Measurements from ENCODE around the gene PGAP1. TPM values are rescaled to one million over a fixed set of nuclear protein-coding genes. Genes with fewer than 3 reads are reported as not detected.

Gene PGAP1
- total RNA-seq, 4 donors from 2014 or later, result 6.9 to 26.0 (median 14.0) TPM

DNA sequence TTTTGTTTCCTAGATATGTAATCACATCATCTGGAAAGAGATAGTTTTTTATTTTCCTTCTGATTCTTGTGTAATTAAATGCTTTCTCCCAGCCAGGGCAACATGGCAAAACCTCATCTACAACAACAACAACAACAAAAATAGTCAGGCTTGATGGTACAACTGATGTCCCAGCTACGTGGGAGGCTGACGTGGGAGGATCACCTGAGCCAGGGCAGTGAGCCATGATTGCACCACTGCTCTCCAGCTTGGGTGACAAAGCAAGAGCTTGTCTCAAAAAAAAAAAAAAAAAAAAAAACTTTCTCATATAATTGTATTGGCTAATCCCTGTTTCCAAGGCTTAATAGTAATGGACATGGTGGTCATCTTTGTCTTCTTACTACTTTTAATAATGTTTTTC is 26.4 kb upstream of the PGAP1 start:
- intact Hi-C loops (cut with DNase I), result no loop called here
- WGBS, 2 donors, result 87 to 92% methylated on average over 2 of the region's 2 CpGs
- DNase-seq, result no peak
- TF ChIP-seq POLR2A (IDR thresholded peaks at IDR 0.05), result no peak
- TF ChIP-seq, protein P1, sequence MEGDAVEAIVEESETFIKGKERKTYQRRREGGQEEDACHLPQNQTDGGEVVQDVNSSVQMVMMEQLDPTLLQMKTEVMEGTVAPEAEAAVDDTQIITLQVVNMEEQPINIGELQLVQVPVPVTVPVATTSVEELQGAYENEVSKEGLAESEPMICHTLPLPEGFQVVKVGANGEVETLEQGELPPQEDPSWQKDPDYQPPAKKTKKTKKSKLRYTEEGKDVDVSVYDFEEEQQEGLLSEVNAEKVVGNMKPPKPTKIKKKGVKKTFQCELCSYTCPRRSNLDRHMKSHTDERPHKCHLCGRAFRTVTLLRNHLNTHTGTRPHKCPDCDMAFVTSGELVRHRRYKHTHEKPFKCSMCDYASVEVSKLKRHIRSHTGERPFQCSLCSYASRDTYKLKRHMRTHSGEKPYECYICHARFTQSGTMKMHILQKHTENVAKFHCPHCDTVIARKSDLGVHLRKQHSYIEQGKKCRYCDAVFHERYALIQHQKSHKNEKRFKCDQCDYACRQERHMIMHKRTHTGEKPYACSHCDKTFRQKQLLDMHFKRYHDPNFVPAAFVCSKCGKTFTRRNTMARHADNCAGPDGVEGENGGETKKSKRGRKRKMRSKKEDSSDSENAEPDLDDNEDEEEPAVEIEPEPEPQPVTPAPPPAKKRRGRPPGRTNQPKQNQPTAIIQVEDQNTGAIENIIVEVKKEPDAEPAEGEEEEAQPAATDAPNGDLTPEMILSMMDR (IDR thresholded peaks at IDR 0.05), result no peak
- H3K27ac ChIP-seq, result no peak overlapping the region
- no peak overlapping the region for H3K4me3 ChIP-seq (replicated peaks in 1 of 3)
- no peaks in the 10 kb centered on the region for H3K4me1 ChIP-seq
- no peaks in the 10 kb centered on the region for H3K36me3 ChIP-seq
- H3K27me3 ChIP-seq, result no peaks in the 10 kb centered on the region
- no peaks in the 10 kb centered on the region for H3K9me3 ChIP-seq

DNA sequence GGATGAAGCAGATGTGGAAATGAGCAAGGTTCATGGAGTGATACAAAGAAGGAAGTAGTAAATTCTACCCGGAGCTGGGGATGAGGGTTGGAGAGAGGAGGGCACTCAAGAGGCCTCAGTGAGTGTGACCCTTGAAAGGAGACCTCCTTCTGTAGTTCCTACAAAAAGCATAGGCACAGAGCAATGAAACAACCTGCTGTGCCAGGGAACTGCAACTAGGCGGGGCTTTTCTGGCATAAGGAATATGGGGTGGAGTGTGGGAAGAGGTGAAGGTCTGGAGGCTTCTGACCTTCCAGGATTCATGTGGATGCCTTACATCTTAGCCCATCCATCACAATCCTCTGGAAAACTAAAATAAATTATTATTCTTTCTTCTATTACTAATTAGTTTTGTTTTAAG is 25.5 kb upstream of the PGAP1 start:
- Histone ChIP-seq H3K36me3 (no peaks in the 10 kb centered on the region), H3K27ac (no peak overlapping the region), H3K4me1 (no peaks in the 10 kb centered on the region), H3K27me3 (no peaks in the 10 kb centered on the region), H3K4me3 (replicated peaks in 1 of 3) (no peak overlapping the region), H3K9me3 (no peaks in the 10 kb centered on the region)
- 51 to 62% methylated on average over 2 of the region's 2 CpGs for WGBS, 2 donors
- intact Hi-C loops (cut with DNase I), result no loop called here
- no peak for DNase-seq
- TF ChIP-seq POLR2A (IDR thresholded peaks at IDR 0.05), result no peak
- TF ChIP-seq, protein P1 (IDR thresholded peaks at IDR 0.05), result no peak

DNA sequence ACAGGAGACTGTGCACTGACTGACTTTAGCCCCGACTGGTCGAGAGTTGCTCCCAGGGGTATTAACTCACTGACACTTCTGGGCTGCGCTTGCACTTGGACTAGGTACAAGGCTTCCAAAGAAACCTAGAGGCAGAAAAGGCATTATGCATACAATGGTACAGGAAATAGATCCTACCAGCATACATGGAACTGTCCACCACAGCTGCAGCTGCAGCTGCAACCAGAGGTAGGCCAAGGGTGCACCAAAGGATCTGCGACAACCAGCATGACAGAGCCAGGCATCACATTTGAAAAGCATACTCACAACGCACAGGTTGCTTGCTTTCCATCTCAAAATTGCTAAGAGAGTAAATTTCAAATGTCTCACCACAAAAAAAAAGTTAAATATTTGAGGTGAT is 22.6 kb upstream of the PGAP1 start:
- DNase-seq, result no peak
- Histone ChIP-seq H3K9me3 (no peaks in the 10 kb centered on the region), H3K27ac (no peak overlapping the region), H3K4me1 (no peaks in the 10 kb centered on the region), H3K36me3 (no peaks in the 10 kb centered on the region), H3K4me3 (replicated peaks in 1 of 3) (no peak overlapping the region), H3K27me3 (no peaks in the 10 kb centered on the region)
- intact Hi-C loops (cut with DNase I), result no loop called here
- WGBS, 2 donors, result 66 to 69% methylated on average over 5 of the region's 5 CpGs
- TF ChIP-seq POLR2A (IDR thresholded peaks at IDR 0.05), result no peak
- TF ChIP-seq, protein P1 (IDR thresholded peaks at IDR 0.05), result no peak

DNA sequence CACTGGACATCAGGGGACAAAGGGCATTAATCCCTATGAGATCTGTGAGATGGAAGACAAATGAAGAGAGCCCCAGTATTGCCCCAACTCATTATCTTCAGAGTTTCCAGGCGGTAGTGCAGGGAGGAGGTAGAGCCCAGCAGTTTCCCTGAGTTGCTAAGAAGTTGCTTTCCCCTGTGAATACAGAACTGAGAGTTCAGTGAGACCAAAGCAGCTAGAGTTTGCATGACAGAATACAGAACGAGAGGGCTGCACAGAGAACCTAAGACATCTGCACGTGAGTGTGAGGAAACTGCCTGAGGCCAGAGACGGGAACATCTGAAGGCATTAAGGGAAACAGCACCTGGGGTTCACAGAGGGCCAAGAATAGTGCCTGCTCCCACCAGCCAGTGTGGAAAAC is 18.1 kb upstream of the PGAP1 start:
- H3K4me3 ChIP-seq (replicated peaks in 1 of 3), result no peak overlapping the region
- no peaks in the 10 kb centered on the region for H3K27me3 ChIP-seq
- no peak for DNase-seq
- no peak for TF ChIP-seq POLR2A (IDR thresholded peaks at IDR 0.05)
- TF ChIP-seq, protein P1 (IDR thresholded peaks at IDR 0.05), result no peak
- H3K4me1 ChIP-seq, result no peaks in the 10 kb centered on the region
- WGBS, 2 donors, result 63 to 64% methylated on average over 4 of the region's 4 CpGs
- no peaks in the 10 kb centered on the region for H3K36me3 ChIP-seq
- H3K9me3 ChIP-seq, result no peaks in the 10 kb centered on the region
- intact Hi-C loops (cut with DNase I), result no loop called here
- no peak overlapping the region for H3K27ac ChIP-seq

DNA sequence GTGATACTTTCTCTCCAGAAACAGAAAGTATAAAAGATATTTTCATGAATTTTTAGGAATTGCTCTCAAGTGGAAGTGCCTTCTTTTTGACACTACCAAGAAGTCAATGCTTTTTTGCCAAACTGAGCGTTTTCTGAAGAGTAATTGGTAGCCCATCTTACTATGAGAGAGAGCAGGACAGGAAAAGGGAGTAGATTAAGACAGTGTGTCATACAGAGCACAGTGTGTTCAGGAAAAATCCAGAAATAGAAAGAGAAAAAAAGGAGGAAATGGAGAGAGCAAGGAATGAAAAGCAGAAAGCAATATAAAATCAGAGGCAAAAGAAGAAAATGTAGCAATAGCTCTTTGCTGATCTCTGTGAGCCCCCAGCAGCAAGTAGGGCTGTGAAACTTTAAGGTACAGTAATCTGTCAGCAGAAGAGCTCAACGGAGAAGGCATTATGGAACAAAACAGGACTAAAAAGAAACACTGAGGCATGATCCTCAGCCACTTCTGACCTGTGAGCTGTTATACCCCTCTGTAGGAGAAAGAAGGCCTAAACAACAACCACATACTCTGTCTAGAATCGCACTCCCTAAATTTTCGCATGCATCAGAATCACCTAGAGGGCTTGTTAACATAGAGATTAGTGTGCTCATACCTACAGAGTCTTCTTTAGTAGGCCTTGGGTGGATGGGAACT is 15.0 kb upstream of the PGAP1 start:
- H3K27ac ChIP-seq, result no peak overlapping the region
- H3K36me3 ChIP-seq, result no peaks in the 10 kb centered on the region
- TF ChIP-seq, protein P1 (IDR thresholded peaks at IDR 0.05), result no peak
- no peak for TF ChIP-seq POLR2A (IDR thresholded peaks at IDR 0.05)
- no peaks in the 10 kb centered on the region for H3K9me3 ChIP-seq
- H3K27me3 ChIP-seq, result no peaks in the 10 kb centered on the region
- H3K4me1 ChIP-seq, result no peaks in the 10 kb centered on the region
- no peak overlapping the region for H3K4me3 ChIP-seq (replicated peaks in 1 of 3)
- 77 to 81% methylated on average over 4 of the region's 4 CpGs for WGBS, 2 donors
- DNase-seq, result no peak
- intact Hi-C loops (cut with DNase I), result no loop called here
